ENCODE data around the gene CARS2.

The CARS2 gene

DNA sequence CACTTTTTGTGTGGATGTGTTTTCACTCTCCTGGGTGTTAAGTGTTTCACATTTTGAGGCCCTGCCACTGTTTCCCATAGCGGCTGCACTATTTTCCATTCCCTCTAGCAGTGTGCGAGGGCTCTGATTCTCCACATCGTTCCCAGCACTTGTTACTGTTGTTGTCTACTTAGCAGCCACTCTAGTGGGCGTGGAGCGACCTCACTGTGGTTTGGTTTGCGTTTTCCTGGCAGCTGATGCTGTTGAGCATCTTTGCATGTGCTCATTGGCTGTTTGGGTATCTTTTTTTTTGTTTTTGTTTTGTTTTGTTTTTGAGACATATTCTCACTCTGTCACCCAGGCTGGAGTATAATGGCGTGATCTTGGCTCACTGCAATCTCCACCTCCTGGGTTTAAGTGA is 76.2 kb downstream of the CARS2 start:
- TF ChIP-seq, protein P1, sequence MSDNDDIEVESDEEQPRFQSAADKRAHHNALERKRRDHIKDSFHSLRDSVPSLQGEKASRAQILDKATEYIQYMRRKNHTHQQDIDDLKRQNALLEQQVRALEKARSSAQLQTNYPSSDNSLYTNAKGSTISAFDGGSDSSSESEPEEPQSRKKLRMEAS (IDR thresholded peaks at IDR 0.05; ENCODE audit: low read depth, low read length): no peak
- TF ChIP-seq MYC (IDR thresholded peaks at IDR 0.05; ENCODE audit: low read depth, low read length) (no peak), POLR2A (IDR thresholded peaks at IDR 0.05; ENCODE audit: extremely low read depth, insufficient read length) (no peak)
- TF ChIP-seq, protein P2, sequence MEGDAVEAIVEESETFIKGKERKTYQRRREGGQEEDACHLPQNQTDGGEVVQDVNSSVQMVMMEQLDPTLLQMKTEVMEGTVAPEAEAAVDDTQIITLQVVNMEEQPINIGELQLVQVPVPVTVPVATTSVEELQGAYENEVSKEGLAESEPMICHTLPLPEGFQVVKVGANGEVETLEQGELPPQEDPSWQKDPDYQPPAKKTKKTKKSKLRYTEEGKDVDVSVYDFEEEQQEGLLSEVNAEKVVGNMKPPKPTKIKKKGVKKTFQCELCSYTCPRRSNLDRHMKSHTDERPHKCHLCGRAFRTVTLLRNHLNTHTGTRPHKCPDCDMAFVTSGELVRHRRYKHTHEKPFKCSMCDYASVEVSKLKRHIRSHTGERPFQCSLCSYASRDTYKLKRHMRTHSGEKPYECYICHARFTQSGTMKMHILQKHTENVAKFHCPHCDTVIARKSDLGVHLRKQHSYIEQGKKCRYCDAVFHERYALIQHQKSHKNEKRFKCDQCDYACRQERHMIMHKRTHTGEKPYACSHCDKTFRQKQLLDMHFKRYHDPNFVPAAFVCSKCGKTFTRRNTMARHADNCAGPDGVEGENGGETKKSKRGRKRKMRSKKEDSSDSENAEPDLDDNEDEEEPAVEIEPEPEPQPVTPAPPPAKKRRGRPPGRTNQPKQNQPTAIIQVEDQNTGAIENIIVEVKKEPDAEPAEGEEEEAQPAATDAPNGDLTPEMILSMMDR (IDR thresholded peaks at IDR 0.05; ENCODE audit: low read depth, low read length): no peak
- H3K4me3 ChIP-seq (ENCODE audit: low read depth, low read length): no peak overlapping the region
- DNase-seq (ENCODE audit: low read depth): no peak

DNA sequence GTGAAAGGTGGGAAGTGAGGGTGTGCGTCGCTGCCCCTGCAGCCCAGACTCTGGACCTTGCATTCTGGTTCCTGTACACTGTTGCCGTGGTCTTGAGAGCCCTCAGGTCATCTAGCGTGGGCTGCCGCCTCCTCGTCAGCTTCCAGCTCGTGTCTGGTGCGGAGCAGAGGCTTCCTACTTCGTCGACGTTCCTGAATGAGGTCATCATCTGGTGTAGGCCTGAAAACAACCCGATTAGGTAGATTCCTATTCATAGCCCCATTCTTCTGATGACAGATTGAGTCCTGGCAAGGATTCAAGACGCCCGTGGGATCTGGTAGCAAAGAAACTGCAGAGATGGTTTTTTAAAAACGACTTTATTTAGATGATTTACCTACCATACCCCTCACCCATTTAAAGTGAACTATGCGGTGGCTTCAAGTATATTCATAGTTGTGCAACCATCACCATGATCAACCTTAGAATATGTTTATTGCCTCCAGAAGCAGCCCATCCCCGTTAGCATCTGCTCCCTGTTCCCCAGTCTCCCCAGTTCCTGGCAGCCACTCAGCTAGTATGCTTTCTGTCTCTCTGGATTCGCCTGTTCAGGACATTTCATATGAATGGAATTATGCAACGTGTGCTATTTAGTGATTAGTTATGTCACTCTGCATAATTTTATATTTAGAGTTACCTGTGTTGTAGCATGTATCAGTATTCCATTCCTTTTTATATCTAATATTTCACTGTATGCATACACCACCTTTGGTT is 76.8 kb downstream of the CARS2 start:
- no peak overlapping the region for H3K4me3 ChIP-seq (ENCODE audit: low read depth, low read length)
- TF ChIP-seq POLR2A (IDR thresholded peaks at IDR 0.05; ENCODE audit: extremely low read depth, insufficient read length): no peak
- TF ChIP-seq, protein P1 (IDR thresholded peaks at IDR 0.05; ENCODE audit: low read depth, low read length): no peak
- TF ChIP-seq MYC (IDR thresholded peaks at IDR 0.05; ENCODE audit: low read depth, low read length): no peak
- TF ChIP-seq, protein P2 (IDR thresholded peaks at IDR 0.05; ENCODE audit: low read depth, low read length): no peak
- DNase-seq (ENCODE audit: low read depth): no peak

DNA sequence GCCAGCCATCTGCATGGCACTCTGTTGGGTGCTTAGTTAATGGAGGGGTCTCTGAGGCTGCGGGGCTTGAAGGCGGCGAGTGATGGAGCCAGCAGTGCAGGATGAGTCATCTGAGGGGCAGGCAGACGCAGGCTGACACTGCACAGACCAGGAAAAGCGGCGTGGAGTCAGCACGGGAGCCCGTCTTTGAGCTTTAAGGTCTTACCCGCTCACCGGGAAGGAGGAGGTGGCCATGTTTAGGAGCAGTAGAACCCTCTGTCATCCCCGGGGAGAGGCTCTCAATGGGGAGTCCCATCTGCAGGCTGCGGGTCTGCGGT is 77.5 kb downstream of the CARS2 start:
- no peak overlapping the region for H3K4me3 ChIP-seq (ENCODE audit: low read depth, low read length)
- no peak for DNase-seq (ENCODE audit: low read depth)
- TF ChIP-seq MYC (IDR thresholded peaks at IDR 0.05; ENCODE audit: low read depth, low read length): no peak
- no peak for TF ChIP-seq POLR2A (IDR thresholded peaks at IDR 0.05; ENCODE audit: extremely low read depth, insufficient read length)
- TF ChIP-seq, protein P1 (IDR thresholded peaks at IDR 0.05; ENCODE audit: low read depth, low read length): no peak
- TF ChIP-seq, protein P2 (IDR thresholded peaks at IDR 0.05; ENCODE audit: low read depth, low read length): no peak

DNA sequence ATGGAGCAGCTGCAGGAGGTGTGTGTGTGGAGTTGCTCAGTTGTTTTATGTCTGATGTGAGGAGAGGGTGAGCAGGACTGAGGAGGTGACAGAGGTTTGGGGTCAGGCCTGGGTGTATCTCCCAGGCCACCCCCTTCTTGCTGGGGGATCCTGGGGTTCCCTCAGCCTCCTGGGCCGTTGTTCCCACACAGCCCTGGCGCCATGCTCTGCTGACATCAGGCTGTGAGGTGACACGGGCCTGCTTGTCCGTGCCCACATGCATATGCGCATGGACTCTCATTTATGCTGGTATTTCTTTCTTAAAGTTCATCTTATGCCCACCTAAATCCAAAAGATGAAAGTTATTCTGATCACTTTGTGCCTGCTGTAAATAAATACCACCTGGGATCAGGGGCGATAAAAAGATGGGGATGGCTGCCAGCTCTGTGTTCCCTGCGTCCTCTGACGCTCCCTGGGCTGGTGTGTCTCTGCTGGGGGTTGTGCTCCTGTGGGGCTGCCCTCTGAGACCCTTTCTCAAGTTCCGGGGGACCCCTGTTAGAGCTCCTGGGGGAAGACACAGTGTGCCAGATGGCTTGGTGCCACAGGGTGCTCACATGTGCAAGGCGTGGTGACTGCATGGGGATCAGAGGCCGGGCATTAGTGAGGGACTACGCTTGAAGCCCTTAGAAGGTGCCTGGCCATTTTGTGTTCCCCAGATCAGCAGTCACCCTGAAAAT is 78.0 kb downstream of the CARS2 start:
- H3K4me3 ChIP-seq (ENCODE audit: low read depth, low read length): no peak overlapping the region
- no peak for DNase-seq (ENCODE audit: low read depth)
- TF ChIP-seq, protein P1 (IDR thresholded peaks at IDR 0.05; ENCODE audit: low read depth, low read length): no peak

DNA sequence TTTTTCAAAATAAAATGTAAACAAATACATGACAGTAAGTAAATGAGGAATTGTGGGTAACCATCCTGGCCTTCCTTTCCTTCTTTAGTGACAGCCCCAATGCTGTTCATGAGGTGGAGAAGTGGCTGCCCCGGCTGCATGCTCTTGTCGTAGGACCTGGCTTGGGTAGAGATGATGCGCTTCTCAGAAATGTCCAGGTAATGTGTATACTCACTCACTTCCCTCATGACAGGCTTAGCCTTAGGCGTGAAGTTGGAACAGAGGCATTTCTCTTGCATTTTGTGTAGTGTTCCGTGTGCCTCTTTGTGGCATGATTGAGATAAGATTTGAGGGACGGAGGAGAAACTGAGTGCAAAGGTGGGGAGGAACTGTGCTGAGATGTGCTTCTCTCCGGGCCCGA is 78.6 kb downstream of the CARS2 start:
- no peak overlapping the region for H3K4me3 ChIP-seq (ENCODE audit: low read depth, low read length)
- TF ChIP-seq, protein P1 (IDR thresholded peaks at IDR 0.05; ENCODE audit: low read depth, low read length): no peak
- TF ChIP-seq MYC (IDR thresholded peaks at IDR 0.05; ENCODE audit: low read depth, low read length) (no peak), POLR2A (IDR thresholded peaks at IDR 0.05; ENCODE audit: extremely low read depth, insufficient read length) (no peak)
- TF ChIP-seq, protein P2 (IDR thresholded peaks at IDR 0.05; ENCODE audit: low read depth, low read length): no peak
- no peak for DNase-seq (ENCODE audit: low read depth)

DNA sequence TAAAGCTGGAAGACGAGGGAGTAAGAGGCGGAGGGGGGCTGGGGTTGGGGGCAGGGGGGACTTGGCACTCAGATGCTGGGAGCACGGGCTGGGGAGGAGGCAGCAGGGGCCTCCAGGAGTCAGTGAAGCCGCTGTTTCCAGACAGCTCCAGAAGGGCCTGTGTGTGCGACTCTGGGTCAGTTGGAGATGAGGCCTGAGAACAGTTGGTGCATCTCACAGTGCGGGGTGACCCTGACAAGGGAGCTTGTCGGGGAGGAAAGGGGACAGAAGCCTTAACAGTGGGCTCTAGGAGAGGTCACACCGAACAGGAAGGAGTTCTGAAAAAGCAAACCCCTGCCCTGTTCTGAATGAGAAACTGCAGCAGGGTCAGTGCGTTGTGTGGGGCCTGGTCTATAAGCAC is 79.4 kb downstream of the CARS2 start:
- TF ChIP-seq POLR2A (IDR thresholded peaks at IDR 0.05; ENCODE audit: extremely low read depth, insufficient read length) (no peak), MYC (IDR thresholded peaks at IDR 0.05; ENCODE audit: low read depth, low read length) (no peak)
- TF ChIP-seq, protein P2 (IDR thresholded peaks at IDR 0.05; ENCODE audit: low read depth, low read length): no peak
- TF ChIP-seq, protein P1 (IDR thresholded peaks at IDR 0.05; ENCODE audit: low read depth, low read length): no peak
- DNase-seq (ENCODE audit: low read depth): no peak
- H3K4me3 ChIP-seq (ENCODE audit: low read depth, low read length): no peak overlapping the region
